ENCODE results near the gene ADAM33. TPM values are rescaled to one million over a fixed set of nuclear protein-coding genes. Genes with fewer than 3 reads are reported as not detected.

The ADAM33 gene
- total RNA-seq, 1 experiment from 2014 or later: 0.23 TPM

GRCh38 chr20:3621111-3621510 lies 60.7 kb downstream of the ADAM33 start:
- Histone ChIP-seq H3K36me3 (ENCODE audit: control insufficient read depth, insufficient read depth, low read length) (no peaks in the 10 kb centered on the region; the same call in 1 of the 2 replicates), H3K4me3 (ENCODE audit: low read depth, low read length) (no peak overlapping the region), H3K4me1 (peaks cover 11% of the 10 kb centered on the region), H3K9me3 (no peaks in the 10 kb centered on the region), H3K27me3 (replicated peaks; ENCODE audit: control insufficient read depth, insufficient read depth, low read length) (no peaks in the 10 kb centered on the region)
- CTCF ChIA-PET: no interaction called here
- Mint-ChIP-seq H3K36me3 (ENCODE audit: insufficient read depth, unreplicated experiment) (no peaks in the 10 kb centered on the region), H3K9me3 (ENCODE audit: unreplicated experiment) (no peaks in the 10 kb centered on the region), H3K4me1 (ENCODE audit: low read depth, unreplicated experiment) (no peaks in the 10 kb centered on the region), H3K27ac (ENCODE audit: unreplicated experiment) (no peak overlapping the region), H3K4me3 (ENCODE audit: unreplicated experiment) (no peak overlapping the region), H3K27me3 (ENCODE audit: insufficient read depth, unreplicated experiment) (no peaks in the 10 kb centered on the region)
- TF ChIP-seq CTCF (IDR thresholded peaks at IDR 0.05; ENCODE audit: insufficient read depth in 1 of 2, low read depth in 1 of 2, low read length in 1 of 2, severe bottlenecking in 1 of 2, unreplicated experiment in 1 of 2): no peak
- BruUV-seq (replicated peaks): no TSS peak
- intact Hi-C loops (cut with micrococcal nuclease; ENCODE audit: unreplicated experiment): no loop called here
- POLR2A ChIA-PET: no interaction called here
- no peak for DNase-seq

Other genes starting within 250 kb of the ADAM33 start
- gene ATRN, start 211.0 kb downstream of the ADAM33 start, total RNA-seq (2022): 39.3 and 41.4 TPM in 2 replicates
- gene GFRA4, start 18.6 kb downstream of the ADAM33 start, total RNA-seq (2022): not detected in 2 replicates
- not detected in 2 replicates for gene SIGLEC1, start 30.6 kb upstream of the ADAM33 start, total RNA-seq (2022)
- not detected in 2 replicates for gene HSPA12B, start 50.7 kb upstream of the ADAM33 start, total RNA-seq (2022)
- 54.7 and 56.1 TPM in 2 replicates for gene ADISSP, start 85.7 kb upstream of the ADAM33 start, total RNA-seq (2022)
- not detected in 2 replicates for gene SPEF1, start 99.4 kb upstream of the ADAM33 start, total RNA-seq (2022)
- gene CENPB, start 104.7 kb upstream of the ADAM33 start, total RNA-seq (2022): 72.7 and 84.3 TPM in 2 replicates
- 59.0 and 66.7 TPM in 2 replicates for gene CDC25B, start 114.3 kb upstream of the ADAM33 start, total RNA-seq (2022)
- gene AP5S1, start 138.5 kb upstream of the ADAM33 start, total RNA-seq (2022): 14.9 and 17.3 TPM in 2 replicates
- 49.3 and 56.4 TPM in 2 replicates for gene MAVS, start 164.8 kb upstream of the ADAM33 start, total RNA-seq (2022)
- gene PANK2, start 207.4 kb upstream of the ADAM33 start, total RNA-seq (2022): 55.8 and 58.3 TPM in 2 replicates